GM12878 (cell line): Measurements from ENCODE around the gene KIZ. TPM values are rescaled to one million over a fixed set of nuclear protein-coding genes. Genes with fewer than 3 reads are reported as not detected.
A peak's percentile ranks its signal among the peaks of the same experiment; 100 is the strongest.

Source experiments
- ATAC-seq: fragments of 200-7000 bp; cut with Tn5 transposase; 3 replicates; pipeline ENCODE4 v1.9.1; 2020; ENCODE audit warnings: mild to moderate bottlenecking, moderate library complexity
- BruUV-seq: library from RNA; stranded (reverse); fragments of 400-500 nt; replicated peaks from 2 replicates; lab custom pipeline; 2021; lab: Mats Ljungman, UMichigan
- CTCF ChIA-PET: fragments of 300-600 bp; sonication (Branson Sonifier 250); formaldehyde crosslinking; extraction: SDS; loops from one replicate; lab custom pipeline; 2021; ENCODE audit warnings: inconsistent platforms; lab: Yijun Ruan, JAX
- POLR2A ChIA-PET: fragments of 350-600 bp; formaldehyde crosslinking; extraction: SDS; loops from one replicate; lab custom pipeline; 2021; ENCODE audit warnings: inconsistent platforms; lab: Charles Lee
- RAD21 ChIA-PET: fragments of 300-600 bp; sonication (Branson Sonifier 250); formaldehyde crosslinking; loops from one replicate; lab custom pipeline; 2023; ENCODE audit warnings: antibody characterized with exemption; ENCODE audit not compliant: unreplicated experiment; lab: Charles Lee
- SMC1A ChIA-PET: fragments of 300-600 bp; sonication (Branson Sonifier 250); formaldehyde crosslinking; loops from one replicate; lab custom pipeline; 2023; ENCODE audit not compliant: unreplicated experiment, uncharacterized antibody; lab: Charles Lee
- DNase-seq: peaks from one replicate; pipeline ENCODE4 v3.0.0-alpha.2; 2011; ENCODE audit warnings: low read depth, low spot score
- FAIRE-seq: peaks from 3 replicates; lab custom pipeline; 2011; peaks lifted over from hg19 to GRCh38; lab: Jason Lieb, UNC
- H2AFZ ChIP-seq: 2 replicates; pipeline ENCODE4 v1.6.0; 2011; ENCODE audit warnings: low read depth, low read length, control low read depth; ENCODE audit not compliant: control insufficient read depth
- H3K27ac ChIP-seq: 2 replicates; pipeline ENCODE4 v1.5.1; 2011; ENCODE audit warnings: control low read depth; ENCODE audit not compliant: control insufficient read depth, insufficient read depth
- H3K27me3 ChIP-seq, 2 experiments: replicated peaks in 1 of 2; 2 replicates each; pipeline versions ENCODE4 v1.6.0 to v1.6.1; 2011; ENCODE audit warnings: low read length in 1 of 2; ENCODE audit not compliant: control insufficient read depth in 2 of 2, insufficient read depth in 2 of 2
- H3K36me3 ChIP-seq, 2 experiments: 2 replicates each; pipeline ENCODE4 v1.5.1; 2011; ENCODE audit warnings: low read length in 1 of 2; ENCODE audit not compliant: control insufficient read depth in 2 of 2, insufficient read depth in 2 of 2
- H3K4me1 ChIP-seq: 2 replicates; pipeline ENCODE4 v1.6.1; 2011; ENCODE audit warnings: mild to moderate bottlenecking, low read length, moderate library complexity, mixed read lengths; ENCODE audit not compliant: control insufficient read depth, insufficient read depth
- H3K4me2 ChIP-seq: 2 replicates; pipeline ENCODE4 v1.6.0; 2011; ENCODE audit warnings: control low read depth; ENCODE audit not compliant: control insufficient read depth, insufficient read depth
- H3K4me3 ChIP-seq: fragments of 200-600 bp; sonication (generic); 2 replicates; pipeline ENCODE4 v1.5.1; 2016
- H3K79me2 ChIP-seq: 2 replicates; pipeline ENCODE4 v1.6.0; 2011; ENCODE audit warnings: low read length; ENCODE audit not compliant: control insufficient read depth, insufficient read depth
- H3K9ac ChIP-seq: 2 replicates; pipeline ENCODE4 v1.8.0; 2011; ENCODE audit warnings: low read length, control low read depth, mixed read lengths; ENCODE audit not compliant: control insufficient read depth, insufficient read depth
- H3K9me3 ChIP-seq: replicated peaks from 3 replicates; pipeline ENCODE4 v1.5.1; 2011; ENCODE audit warnings: mild to moderate bottlenecking, low read length; ENCODE audit not compliant: control insufficient read depth, insufficient read depth
- H4K20me1 ChIP-seq: 2 replicates; pipeline ENCODE4 v1.6.0; 2011; ENCODE audit not compliant: control insufficient read depth, insufficient read depth
- CHD1 ChIP-seq: IDR thresholded peaks from 2 replicates; pipeline ENCODE4 v1.6.1; 2012; ENCODE audit warnings: low read depth, low read length, improper control_type of control experiment
- CHD2 ChIP-seq: IDR thresholded peaks from 2 replicates; pipeline ENCODE4 v1.6.1; 2011; ENCODE audit warnings: low read depth, low read length, improper control_type of control experiment, borderline replicate concordance
- CREB1 ChIP-seq: IDR thresholded peaks from 2 replicates; pipeline ENCODE4 v1.6.1; 2012; ENCODE audit warnings: low read depth, mild to moderate bottlenecking, inconsistent platforms
- HDAC6 ChIP-seq: fragments of 200-600 bp; sonication (generic); IDR thresholded peaks from one replicate; pipeline ENCODE4 v1.8.0; 2017; ENCODE audit warnings: antibody characterized with exemption; ENCODE audit not compliant: unreplicated experiment
- POLR2A ChIP-seq: IDR thresholded peaks from 2 replicates; pipeline ENCODE4 v1.6.1; 2011; ENCODE audit warnings: low read depth, mild to moderate bottlenecking, low read length
- SPI1 ChIP-seq: IDR thresholded peaks from 2 replicates; pipeline ENCODE4 v1.6.1; 2011; ENCODE audit warnings: low read depth, mild to moderate bottlenecking, low read length, moderate library complexity, borderline replicate concordance; ENCODE audit not compliant: insufficient read depth
- SREBF2 ChIP-seq: IDR thresholded peaks from 2 replicates; pipeline ENCODE4 v1.6.1; 2012; ENCODE audit warnings: mild to moderate bottlenecking, low read length
- TCF12 ChIP-seq: IDR thresholded peaks from 2 replicates; pipeline ENCODE4 v1.6.1; 2011; ENCODE audit warnings: low read depth, mild to moderate bottlenecking, low read length
- ZNF274 ChIP-seq: IDR thresholded peaks from one replicate; pipeline ENCODE4 v1.8.0; 2011; ENCODE audit not compliant: insufficient read length, insufficient read depth
- WGBS: methylation state at CpG from one replicate; pipeline ENCODE4 v1.1.6; 2016; ENCODE audit warnings: low lambda C conversion rate; ENCODE audit not compliant: insufficient replicate concordance, insufficient coverage; ENCODE audit errors: missing lambda C conversion rate; 5-methylcytosine and 5-hydroxymethylcytosine counted together
- in situ Hi-C: fragments of 300-500 bp; cut with MboI; formaldehyde crosslinking; loops from 9 replicates; pipeline ENCODE4 v1.14.3; 2018; ENCODE audit warnings: mixed read lengths
- intact Hi-C: fragments of 100-400 bp; cut with micrococcal nuclease; formaldehyde crosslinking; loops from one replicate; pipeline ENCODE4 v1.14.2; 2022; ENCODE audit not compliant: unreplicated experiment
- polyA plus RNA-seq, 11 experiments: library from polyadenylated mRNA; depleted of rRNA in 4 of 11; unstranded in 6 of 11; stranded (reverse) in 5 of 11; fragments of >200 nt; fragmentation: Nextera tagmentation in 4 of 11; fragmentation: Illumina TruSeq in 1 of 11; extraction: Ambion mirVana in 4 of 11; extraction: Trizol in 1 of 11; gene quantifications; 1 replicate in 1 of 11; 2 replicates in 10 of 11; pipeline versions ENCODE4 v1.2.1 to v1.2.3, GENCODE V29; 2011 to 2016; ENCODE audit warnings: inconsistent platforms in 2 of 11, missing spikeins in 2 of 11, low read depth in 1 of 11
- total RNA-seq, 4 experiments: library from RNA; depleted of rRNA in 3 of 4; stranded (reverse); fragments of >200 nt in 3 of 4; fragmentation: Illumina TruSeq in 1 of 4; extraction: Trizol in 1 of 4; gene quantifications; 2 replicates each; pipeline versions ENCODE4 v1.2.1 to v1.2.3, GENCODE V29; 2013 to 2021
- TF ChIP-seq, protein P1 (sequence below): fragments of 450-650 bp; IDR thresholded peaks from 2 replicates; pipeline ENCODE4 v1.6.1; 2017; ENCODE audit warnings: borderline replicate concordance

Gene KIZ
- total and polyA plus RNA-seq, 10 of the 15 experiments (the other 5 are each of a cell fraction or from before 2014, with no cell fraction given): 2.7 to 11.0 (median 7.3) TPM

GRCh38 chr20:21159658-21160380, 33.9 kb downstream of the KIZ start:
- Histone ChIP-seq H3K9me3 (no peaks in the 10 kb centered on the region), H3K36me3 (no peaks in the 10 kb centered on the region), H3K79me2 (no peaks in the 10 kb centered on the region), H3K9ac (no peak overlapping the region), H2AFZ (no peak overlapping the region), H3K27me3 (no peaks in the 10 kb centered on the region), H3K4me1 (peaks cover 2% of the 10 kb centered on the region; the same call in 1 of the 2 replicates), H3K4me2 (no peak overlapping the region), H3K4me3 (no peak overlapping the region), H4K20me1 (no peaks in the 10 kb centered on the region), H3K27ac (no peak overlapping the region)
- ATAC-seq (no peak), DNase-seq (no peak), FAIRE-seq (peak; percentile 31)
- in situ Hi-C loops: loop anchor here (5.0 kb wide), 1 partner anchor 37 kb away; no protein-coding TSS in a partner anchor
- 85% methylated on average over 6 of the region's 6 CpGs for WGBS
- RAD21 ChIA-PET: no interaction called here
- CTCF ChIA-PET: interaction anchor here (1.8 kb wide), 1 partner anchor 76 kb away, joined by 3 read pairs; no protein-coding TSS in a partner anchor
- TF ChIP-seq SPI1: peak; percentile 46; the same call in 1 of the 2 replicates
- TF ChIP-seq CREB1: no peak
- peak; percentile 77; the same call in 1 of the 2 replicates for TF ChIP-seq TCF12
- POLR2A ChIA-PET: no interaction called here
- no TSS peak for BruUV-seq
- intact Hi-C loops: no loop called here
- SMC1A ChIA-PET: no interaction called here

- in situ Hi-C loops: loop anchor here (5.0 kb wide), 1 partner anchor 35 kb away; no protein-coding TSS in a partner anchor
- POLR2A ChIA-PET: no interaction called here
- Histone ChIP-seq H3K27me3 (no peaks in the 10 kb centered on the region), H3K27ac (no peak overlapping the region), H3K9ac (no peak overlapping the region)
- CTCF ChIA-PET: no interaction called here
- TF ChIP-seq ZNF274 (no peak), POLR2A (no peak), CHD1 (no peak), HDAC6 (no peak), CHD2 (no peak), SREBF2 (no peak)
- TF ChIP-seq, protein P1, sequence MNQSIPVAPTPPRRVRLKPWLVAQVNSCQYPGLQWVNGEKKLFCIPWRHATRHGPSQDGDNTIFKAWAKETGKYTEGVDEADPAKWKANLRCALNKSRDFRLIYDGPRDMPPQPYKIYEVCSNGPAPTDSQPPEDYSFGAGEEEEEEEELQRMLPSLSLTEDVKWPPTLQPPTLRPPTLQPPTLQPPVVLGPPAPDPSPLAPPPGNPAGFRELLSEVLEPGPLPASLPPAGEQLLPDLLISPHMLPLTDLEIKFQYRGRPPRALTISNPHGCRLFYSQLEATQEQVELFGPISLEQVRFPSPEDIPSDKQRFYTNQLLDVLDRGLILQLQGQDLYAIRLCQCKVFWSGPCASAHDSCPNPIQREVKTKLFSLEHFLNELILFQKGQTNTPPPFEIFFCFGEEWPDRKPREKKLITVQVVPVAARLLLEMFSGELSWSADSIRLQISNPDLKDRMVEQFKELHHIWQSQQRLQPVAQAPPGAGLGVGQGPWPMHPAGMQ: no peak
- TF ChIP-seq, all 136 proteins: peak for 0
- Histone ChIP-seq H2AFZ (no peak overlapping the region), H3K4me3 (no peak overlapping the region), H3K4me2 (no peak overlapping the region), H3K79me2 (no peaks in the 10 kb centered on the region), H3K9me3 (no peaks in the 10 kb centered on the region), H3K4me1 (peaks cover 7% of the 10 kb centered on the region), H3K36me3 (no peaks in the 10 kb centered on the region), H4K20me1 (no peaks in the 10 kb centered on the region)
- SMC1A ChIA-PET: interaction anchor here (1.2 kb wide), 1 partner anchor 31 kb away, joined by 3 read pairs; no protein-coding TSS in a partner anchor
- DNase-seq (no peak), ATAC-seq (no peak), FAIRE-seq (peak; percentile 35)
- WGBS: 95% methylated on average over 5 of the region's 5 CpGs
- RAD21 ChIA-PET: no interaction called here
- intact Hi-C loops: no loop called here
- BruUV-seq: TSS peak; percentile 49
These were observed 36.0 kb downstream of the KIZ start for GRCh38 chr20:21161926-21162325.
